SK-N-SH (cell line): ENCODE data around the gene GPX1. TPM values are rescaled to one million over a fixed set of nuclear protein-coding genes. Genes with fewer than 3 reads are reported as not detected.

Experiments used
- CTCF ChIA-PET: fragments of 300-600, 350-600 bp; formaldehyde crosslinking; extraction: SDS; loops from one replicate; lab custom pipeline; 2021; lab: Yijun Ruan, JAX
- POLR2A ChIA-PET: fragments of 350-600 bp; sonication (Branson Sonifier 250); formaldehyde crosslinking; extraction: SDS; loops from one replicate; lab custom pipeline; 2020; ENCODE audit warnings: antibody characterized with exemption, inconsistent platforms; lab: Yijun Ruan, JAX
- DNase-seq: peaks from one replicate; pipeline ENCODE4 v3.0.0; 2012
- H2AFZ ChIP-seq: fragments of 200-600 bp; sonication (generic); 2 replicates; pipeline ENCODE4 v1.8.1; 2016; ENCODE audit warnings: antibody characterized with exemption, mild to moderate bottlenecking, low read depth
- H3F3A ChIP-seq: fragments of 200-600 bp; sonication (generic); replicated peaks from 2 replicates; pipeline ENCODE3; 2016; ENCODE audit warnings: antibody characterized with exemption, mild to moderate bottlenecking; ENCODE audit not compliant: insufficient read depth
- H3K27ac ChIP-seq, 2 experiments: fragments of 200-500 bp in 1 of 2; fragments of 200-600 bp in 1 of 2; sonication (Bioruptor generic) in 1 of 2; sonication (generic), shearing (Covaris generic) in 1 of 2; 2 replicates each; pipeline versions ENCODE4 v1.5.1 to v1.6.1; 2014 to 2016; ENCODE audit warnings: low read depth in 2 of 2, inconsistent platforms in 1 of 2, low read length in 1 of 2, mild to moderate bottlenecking in 1 of 2, mixed read lengths in 1 of 2
- H3K27me3 ChIP-seq: fragments of 200-600 bp; sonication (generic), shearing (Covaris generic); 2 replicates; pipeline ENCODE4 v1.6.1; 2016; ENCODE audit warnings: mixed run types; ENCODE audit not compliant: insufficient read depth
- H3K36me3 ChIP-seq, 2 experiments: fragments of 200-500 bp in 1 of 2; fragments of 200-600 bp in 1 of 2; sonication (Bioruptor generic) in 1 of 2; sonication (generic) in 1 of 2; replicated peaks in 1 of 2; 2 replicates each; pipeline versions ENCODE3 to v1.5.1; 2014 to 2016; ENCODE audit warnings: low read length in 1 of 2, mild to moderate bottlenecking in 1 of 2; ENCODE audit not compliant: insufficient read depth in 2 of 2, control insufficient read depth in 1 of 2
- H3K4me1 ChIP-seq, 2 experiments: fragments of 200-500 bp in 1 of 2; fragments of 200-600 bp in 1 of 2; sonication (Bioruptor generic) in 1 of 2; sonication (generic), shearing (Covaris generic) in 1 of 2; 2 replicates each; pipeline versions ENCODE4 v1.5.1 to v1.6.1; 2014 to 2016; ENCODE audit warnings: low read depth in 1 of 2, low read length in 1 of 2, mixed run types in 1 of 2; ENCODE audit not compliant: insufficient read depth in 2 of 2, control insufficient read depth in 1 of 2
- H3K4me2 ChIP-seq: fragments of 200-600 bp; sonication (generic), shearing (Covaris generic); 2 replicates; pipeline ENCODE4 v1.6.1; 2017; ENCODE audit warnings: mixed run types
- H3K4me3 ChIP-seq, 2 experiments: fragments of 200-500 bp in 1 of 2; fragments of 200-600 bp in 1 of 2; sonication (Bioruptor generic) in 1 of 2; sonication (generic), shearing (Covaris generic) in 1 of 2; 2 replicates each; pipeline versions ENCODE4 v1.5.1 to v1.8.1; 2014 to 2016; ENCODE audit warnings: low read depth in 2 of 2, inconsistent platforms in 1 of 2, low read length in 1 of 2, mild to moderate bottlenecking in 1 of 2, mixed read lengths in 1 of 2, moderate library complexity in 1 of 2
- H3K79me2 ChIP-seq: fragments of 200-600 bp; sonication (generic); 2 replicates; pipeline ENCODE4 v1.8.1; 2017; ENCODE audit warnings: mild to moderate bottlenecking; ENCODE audit not compliant: insufficient read depth
- H3K9ac ChIP-seq: fragments of 200-600 bp; sonication (generic); 2 replicates; pipeline ENCODE4 v1.6.1; 2017; ENCODE audit warnings: mixed run types
- H3K9me2 ChIP-seq: fragments of 200-600 bp; sonication (generic); 2 replicates; pipeline ENCODE4 v1.6.1; 2017; ENCODE audit warnings: mixed run types
- H3K9me3 ChIP-seq: fragments of 200-600 bp; sonication (generic); 2 replicates; pipeline ENCODE4 v1.6.1; 2017; ENCODE audit warnings: mixed run types, mild to moderate bottlenecking, moderate library complexity
- H4K20me1 ChIP-seq: fragments of 200-600 bp; sonication (generic); 2 replicates; pipeline ENCODE4 v1.6.1; 2017; ENCODE audit warnings: mild to moderate bottlenecking, mixed run types; ENCODE audit not compliant: insufficient read depth
- ELF1 ChIP-seq: IDR thresholded peaks from 2 replicates; pipeline ENCODE4 v1.4.0; 2012
- FOXJ3 ChIP-seq: sonication (generic); formaldehyde crosslinking; IDR thresholded peaks from 2 replicates; pipeline ENCODE4 v1.5.1; 2020; ENCODE audit warnings: mild to moderate bottlenecking, missing genetic modification reagents
- GABPA ChIP-seq: IDR thresholded peaks from 2 replicates; pipeline ENCODE4 v1.4.0; 2012; ENCODE audit warnings: low read depth, mild to moderate bottlenecking
- JUND ChIP-seq: IDR thresholded peaks from 2 replicates; pipeline ENCODE4 v1.4.0; 2012
- MAX ChIP-seq: IDR thresholded peaks from 2 replicates; pipeline ENCODE4 v1.4.0; 2012; ENCODE audit warnings: low read depth
- MXI1 ChIP-seq: IDR thresholded peaks from 2 replicates; pipeline ENCODE4 v1.6.1; 2012; ENCODE audit warnings: mild to moderate bottlenecking, low read depth, low read length, improper control_type of control experiment
- NRF1 ChIP-seq: IDR thresholded peaks from 2 replicates; pipeline ENCODE4 v1.6.1; 2012; ENCODE audit warnings: low read depth, mild to moderate bottlenecking, low read length
- RFX5 ChIP-seq: IDR thresholded peaks from 2 replicates; pipeline ENCODE4 v1.6.1; 2012; ENCODE audit warnings: mild to moderate bottlenecking, improper control_type of control experiment, low read length
- SIN3A ChIP-seq: IDR thresholded peaks from 2 replicates; pipeline ENCODE4 v1.6.1; 2012; ENCODE audit warnings: low read depth, mild to moderate bottlenecking, low read length, moderate library complexity, borderline replicate concordance
- SMC3 ChIP-seq: IDR thresholded peaks from 2 replicates; pipeline ENCODE4 v1.6.1; 2012; ENCODE audit warnings: low read depth, low read length, improper control_type of control experiment
- TAF1 ChIP-seq: IDR thresholded peaks from 2 replicates; pipeline ENCODE4 v1.6.1; 2012; ENCODE audit warnings: low read depth, mild to moderate bottlenecking, low read length, moderate library complexity, borderline replicate concordance
- TEAD4 ChIP-seq: IDR thresholded peaks from 2 replicates; pipeline ENCODE4 v1.4.0; 2012; ENCODE audit warnings: mild to moderate bottlenecking, borderline replicate concordance; ENCODE audit not compliant: insufficient read depth
- USF2 ChIP-seq: fragments of 150-350 bp; IDR thresholded peaks from 2 replicates; pipeline ENCODE4 v1.6.1; 2017; ENCODE audit warnings: antibody characterized with exemption, low read length, low read depth, borderline replicate concordance
- YY1 ChIP-seq: IDR thresholded peaks from 2 replicates; pipeline ENCODE4 v1.4.0; 2012; ENCODE audit warnings: low read depth, mild to moderate bottlenecking
- WGBS: methylation state at CpG from one replicate; pipeline ENCODE4 v1.1.6; 2017; ENCODE audit warnings: low lambda C conversion rate; 5-methylcytosine and 5-hydroxymethylcytosine counted together
- polyA plus RNA-seq, 3 experiments: library from polyadenylated mRNA; depleted of rRNA; stranded (reverse); fragments of >200 nt; gene quantifications; 2 replicates each; pipeline ENCODE4 v1.2.3, GENCODE V29; 2012
- TF ChIP-seq, protein P1 (sequence below): IDR thresholded peaks from 2 replicates; pipeline ENCODE4 v1.6.1; 2012; ENCODE audit warnings: mild to moderate bottlenecking, low read depth, low read length, moderate library complexity

GPX1 gene
- polyA plus RNA-seq, 1 of the 3 experiments (the other 2 are of a cell fraction), result 815 TPM

- peaks cover 5 to 11% of the 10 kb centered on the region in 2 experiments; a peak in 2 of 4 replicates for H3K4me1 ChIP-seq
- CTCF ChIA-PET, result interaction anchor here (0.6 to 2.3 kb wide), 19 partner anchors 8 to 786 kb away, joined by 3 to 22 read pairs (median 3); partner anchors contain the start of genes AMT, DAG1, KLHDC8B and NDUFAF3
- peak overlapping the region; percentile 67 to 69 for H3K4me3 ChIP-seq
- under 1% methylated on average over 12 of the region's 17 CpGs for WGBS
- H2AFZ ChIP-seq, result peak overlapping the region; percentile 87
- DNase-seq, result peak; percentile 69
- no peaks in the 10 kb centered on the region for H3K27me3 ChIP-seq
- TF ChIP-seq MXI1 (no peak), RFX5 (0 out of 2 replicates have a peak, but pooled peaks have one; percentile 25), GABPA (no peak), FOXJ3 (no peak)
- peak overlapping the region; percentile 77 to 80 for H3K27ac ChIP-seq
- H3K79me2 ChIP-seq, result peaks cover 61% of the 10 kb centered on the region
- POLR2A ChIA-PET, result interaction anchor here (0.6 to 1.9 kb wide), 17 partner anchors 16 to 332 kb away, joined by 3 to 16 read pairs (median 4); partner anchors contain the start of genes DAG1, NICN1, RHOA and TCTA
- no peaks in the 10 kb centered on the region for H3K9me3 ChIP-seq
- peak overlapping the region; percentile 95 for H3K9ac ChIP-seq
- peaks cover 11 to 17% of the 10 kb centered on the region in 2 experiments for H3K36me3 ChIP-seq
- peak overlapping the region; percentile 94 for H3K4me2 ChIP-seq
- no peaks in the 10 kb centered on the region; the same call in 1 of the 2 replicates for H4K20me1 ChIP-seq
- no peaks in the 10 kb centered on the region for H3K9me2 ChIP-seq
- H3F3A ChIP-seq, result peaks cover 10% of the 10 kb centered on the region
These were observed 18.6 kb downstream of the GPX1 start for GRCh38 chr3:49339581-49339940.

DNA sequence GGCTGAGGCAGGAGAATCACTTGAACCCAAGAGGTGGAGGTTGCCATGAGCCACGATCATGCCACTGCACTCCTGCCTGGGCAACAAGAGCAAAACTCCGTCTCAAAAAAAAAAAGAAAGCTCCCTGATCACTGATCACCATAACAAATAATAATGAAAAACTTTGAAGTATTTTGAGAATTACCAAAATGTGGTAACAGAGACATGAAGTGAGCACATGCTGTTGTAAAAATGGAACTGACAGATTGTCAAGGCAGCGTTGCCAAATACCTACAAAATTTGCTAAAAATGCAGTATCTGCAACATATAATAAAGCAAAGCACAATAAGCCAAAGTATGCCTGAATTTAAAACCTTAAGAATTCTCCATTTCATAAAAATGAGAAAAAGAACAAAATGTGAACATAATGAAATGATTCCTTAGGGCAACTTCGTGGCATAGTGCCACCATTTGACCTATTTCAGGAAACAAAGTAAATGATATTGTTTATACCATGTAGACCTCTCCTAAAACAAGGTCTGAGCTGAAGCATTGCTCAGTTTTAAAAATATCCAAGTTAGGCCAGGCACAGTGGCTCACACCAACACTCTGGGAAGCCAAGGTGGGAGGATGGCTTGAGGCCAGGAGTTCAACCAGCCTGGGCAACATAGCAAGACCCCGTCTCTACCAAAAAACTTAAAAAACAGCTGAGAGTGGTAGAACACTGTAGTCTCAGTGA is 24.1 kb downstream of the GPX1 start:
- Histone ChIP-seq H3K4me2 (no peak overlapping the region), H3K27ac (no peak overlapping the region), H3K79me2 (peaks cover 85% of the 10 kb centered on the region), H3F3A (peaks cover 8% of the 10 kb centered on the region), H2AFZ (no peak overlapping the region), H3K4me1 (peaks cover 0 to 2% of the 10 kb centered on the region in 2 experiments; a peak in 1 of 4 replicates), H3K27me3 (no peaks in the 10 kb centered on the region), H3K36me3 (peaks cover 23 to 55% of the 10 kb centered on the region in 2 experiments), H3K9ac (no peak overlapping the region), H4K20me1 (no peaks in the 10 kb centered on the region; the same call in 1 of the 2 replicates), H3K9me3 (no peaks in the 10 kb centered on the region), H3K4me3 (no peak overlapping the region), H3K9me2 (no peaks in the 10 kb centered on the region)
- 97% methylated on average over 5 of the region's 5 CpGs for WGBS
- no peak for DNase-seq
- ChIA-PET CTCF (no interaction called here), POLR2A (no interaction called here)
- TF ChIP-seq YY1, result no peak
- no peak for TF ChIP-seq SIN3A
- TF ChIP-seq JUND, result no peak
- no peak for TF ChIP-seq MAX
- no peak for TF ChIP-seq ELF1
- TF ChIP-seq USF2, result no peak
- TF ChIP-seq, protein P1, sequence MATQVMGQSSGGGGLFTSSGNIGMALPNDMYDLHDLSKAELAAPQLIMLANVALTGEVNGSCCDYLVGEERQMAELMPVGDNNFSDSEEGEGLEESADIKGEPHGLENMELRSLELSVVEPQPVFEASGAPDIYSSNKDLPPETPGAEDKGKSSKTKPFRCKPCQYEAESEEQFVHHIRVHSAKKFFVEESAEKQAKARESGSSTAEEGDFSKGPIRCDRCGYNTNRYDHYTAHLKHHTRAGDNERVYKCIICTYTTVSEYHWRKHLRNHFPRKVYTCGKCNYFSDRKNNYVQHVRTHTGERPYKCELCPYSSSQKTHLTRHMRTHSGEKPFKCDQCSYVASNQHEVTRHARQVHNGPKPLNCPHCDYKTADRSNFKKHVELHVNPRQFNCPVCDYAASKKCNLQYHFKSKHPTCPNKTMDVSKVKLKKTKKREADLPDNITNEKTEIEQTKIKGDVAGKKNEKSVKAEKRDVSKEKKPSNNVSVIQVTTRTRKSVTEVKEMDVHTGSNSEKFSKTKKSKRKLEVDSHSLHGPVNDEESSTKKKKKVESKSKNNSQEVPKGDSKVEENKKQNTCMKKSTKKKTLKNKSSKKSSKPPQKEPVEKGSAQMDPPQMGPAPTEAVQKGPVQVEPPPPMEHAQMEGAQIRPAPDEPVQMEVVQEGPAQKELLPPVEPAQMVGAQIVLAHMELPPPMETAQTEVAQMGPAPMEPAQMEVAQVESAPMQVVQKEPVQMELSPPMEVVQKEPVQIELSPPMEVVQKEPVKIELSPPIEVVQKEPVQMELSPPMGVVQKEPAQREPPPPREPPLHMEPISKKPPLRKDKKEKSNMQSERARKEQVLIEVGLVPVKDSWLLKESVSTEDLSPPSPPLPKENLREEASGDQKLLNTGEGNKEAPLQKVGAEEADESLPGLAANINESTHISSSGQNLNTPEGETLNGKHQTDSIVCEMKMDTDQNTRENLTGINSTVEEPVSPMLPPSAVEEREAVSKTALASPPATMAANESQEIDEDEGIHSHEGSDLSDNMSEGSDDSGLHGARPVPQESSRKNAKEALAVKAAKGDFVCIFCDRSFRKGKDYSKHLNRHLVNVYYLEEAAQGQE, result no peak
- no peak for TF ChIP-seq SMC3
- TF ChIP-seq TAF1, result no peak
- TF ChIP-seq TEAD4, result no peak
- no peak for TF ChIP-seq NRF1
